Measurements from ENCODE around the gene ARNT2. TPM values are rescaled to one million over a fixed set of nuclear protein-coding genes. Genes with fewer than 3 reads are reported as not detected.

The ARNT2 gene
- total and polyA plus RNA-seq, 8 donors, result 0.58 to 27.4 (median 1.6) TPM

DNA sequence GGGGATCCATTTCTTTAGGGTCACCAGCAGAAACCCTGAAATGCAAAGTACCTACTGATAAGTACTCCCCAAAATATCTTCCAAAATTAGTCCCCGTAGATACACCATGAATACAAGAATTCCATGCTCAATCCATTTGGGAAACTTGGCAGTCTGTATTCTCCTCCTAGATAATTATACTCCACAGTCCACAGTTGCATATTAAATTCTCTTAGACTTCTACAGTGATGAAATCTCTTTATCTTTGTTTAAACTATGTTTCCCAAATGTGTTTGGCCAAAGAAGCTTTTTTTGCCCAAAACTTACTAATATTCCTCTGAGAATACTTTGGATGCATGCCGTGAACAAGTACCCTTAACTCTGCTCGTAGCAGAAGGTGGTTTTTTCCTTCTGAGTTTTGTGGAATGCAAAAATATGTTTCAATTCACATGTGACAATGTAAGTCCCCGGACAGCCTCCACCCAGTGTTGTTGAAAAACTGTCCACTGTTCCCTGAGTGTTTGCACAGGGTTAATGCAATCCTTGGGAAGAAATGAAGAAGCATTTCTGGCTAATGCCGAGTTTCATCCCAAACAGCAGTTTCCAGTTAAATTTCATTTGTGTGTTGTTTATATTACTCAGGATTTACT, 126.7 kb downstream of the ARNT2 start:
- H3K27me3 ChIP-seq, result no peaks in the 10 kb centered on the region
- H3K36me3 ChIP-seq, result no peaks in the 10 kb centered on the region
- peaks cover 0 to 6% (median 0%) of the 10 kb centered on the region in 4 donors for H3K9me3 ChIP-seq
- intact Hi-C loops (cut with DNase I; ENCODE audit: low total_unique reads), result no loop called here
- TF ChIP-seq POLR2A (IDR thresholded peaks at IDR 0.05) (no peak), EP300 (IDR thresholded peaks at IDR 0.05) (no peak), POLR2AphosphoS5 (IDR thresholded peaks at IDR 0.05) (no peak)
- TF ChIP-seq, protein P1, sequence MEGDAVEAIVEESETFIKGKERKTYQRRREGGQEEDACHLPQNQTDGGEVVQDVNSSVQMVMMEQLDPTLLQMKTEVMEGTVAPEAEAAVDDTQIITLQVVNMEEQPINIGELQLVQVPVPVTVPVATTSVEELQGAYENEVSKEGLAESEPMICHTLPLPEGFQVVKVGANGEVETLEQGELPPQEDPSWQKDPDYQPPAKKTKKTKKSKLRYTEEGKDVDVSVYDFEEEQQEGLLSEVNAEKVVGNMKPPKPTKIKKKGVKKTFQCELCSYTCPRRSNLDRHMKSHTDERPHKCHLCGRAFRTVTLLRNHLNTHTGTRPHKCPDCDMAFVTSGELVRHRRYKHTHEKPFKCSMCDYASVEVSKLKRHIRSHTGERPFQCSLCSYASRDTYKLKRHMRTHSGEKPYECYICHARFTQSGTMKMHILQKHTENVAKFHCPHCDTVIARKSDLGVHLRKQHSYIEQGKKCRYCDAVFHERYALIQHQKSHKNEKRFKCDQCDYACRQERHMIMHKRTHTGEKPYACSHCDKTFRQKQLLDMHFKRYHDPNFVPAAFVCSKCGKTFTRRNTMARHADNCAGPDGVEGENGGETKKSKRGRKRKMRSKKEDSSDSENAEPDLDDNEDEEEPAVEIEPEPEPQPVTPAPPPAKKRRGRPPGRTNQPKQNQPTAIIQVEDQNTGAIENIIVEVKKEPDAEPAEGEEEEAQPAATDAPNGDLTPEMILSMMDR (IDR thresholded peaks at IDR 0.05), result no peak
- peaks cover 0 to 12% (median 6%) of the 10 kb centered on the region in 4 donors for H3K4me1 ChIP-seq
- no peak overlapping the region for H3K27ac ChIP-seq
- no peak for DNase-seq
- WGBS, 5 donors, result 62 to 77% (median 69%) methylated on average over 5 of the region's 5 CpGs
- no peak overlapping the region for H3K4me3 ChIP-seq

- no peaks in the 10 kb centered on the region for H3K27me3 ChIP-seq
- DNase-seq, result peak in 1 of 2 donors; percentile 19
- no peak overlapping the region for H3K27ac ChIP-seq
- H3K4me3 ChIP-seq, result no peak overlapping the region
- WGBS, 5 donors, result 26 to 61% (median 59%) methylated on average over 3 of the region's 3 CpGs
- intact Hi-C loops (cut with DNase I; ENCODE audit: low total_unique reads), result no loop called here
- no peaks in the 10 kb centered on the region for H3K36me3 ChIP-seq
- peaks cover 0 to 12% (median 6%) of the 10 kb centered on the region in 4 donors for H3K4me1 ChIP-seq
- H3K9me3 ChIP-seq, result peaks cover 0 to 6% (median 0%) of the 10 kb centered on the region in 4 donors
- no peak for TF ChIP-seq POLR2A (IDR thresholded peaks at IDR 0.05)
- no peak for TF ChIP-seq EP300 (IDR thresholded peaks at IDR 0.05)
Observed at GRCh38 chr15:80531388-80531787, 127.2 kb downstream of the ARNT2 start.

DNA sequence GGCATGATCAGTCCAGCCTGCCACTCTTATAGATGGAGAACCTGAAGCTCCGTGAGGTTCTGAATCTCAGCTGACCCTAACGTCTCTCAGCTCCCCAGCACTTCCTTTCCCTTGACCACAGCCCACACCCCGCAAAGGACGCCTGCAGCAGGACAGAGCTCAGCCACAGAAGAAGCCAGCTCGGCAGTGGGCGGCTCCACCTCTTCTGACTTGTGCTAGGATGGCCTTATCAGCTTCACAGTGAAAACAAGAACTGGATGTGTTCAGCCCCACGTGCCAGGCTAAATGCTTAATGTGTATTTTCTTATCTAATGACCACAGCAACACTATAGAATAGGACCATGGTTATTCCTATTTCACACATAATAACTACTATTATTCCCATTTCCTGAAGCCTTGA, 127.6 kb downstream of the ARNT2 start:
- no peak overlapping the region for H3K27ac ChIP-seq

GRCh38 chr15:80533790-80534333, 129.7 kb downstream of the ARNT2 start:
- Histone ChIP-seq H3K4me3 (no peak overlapping the region), H3K9me3 (peaks cover 0 to 6% (median 0%) of the 10 kb centered on the region in 4 donors), H3K4me1 (peaks cover 0 to 12% (median 6%) of the 10 kb centered on the region in 4 donors), H3K27ac (no peak overlapping the region), H3K36me3 (no peaks in the 10 kb centered on the region), H3K27me3 (no peaks in the 10 kb centered on the region)
- WGBS, 5 donors, result 82 to 90% (median 88%) methylated on average over 4 of the region's 4 CpGs
- TF ChIP-seq POLR2AphosphoS5 (IDR thresholded peaks at IDR 0.05), result no peak
- TF ChIP-seq, protein P1 (IDR thresholded peaks at IDR 0.05), result no peak
- no peak for TF ChIP-seq EP300 (IDR thresholded peaks at IDR 0.05)
- TF ChIP-seq POLR2A (IDR thresholded peaks at IDR 0.05), result no peak
- no peak for DNase-seq
- intact Hi-C loops (cut with DNase I; ENCODE audit: low total_unique reads), result no loop called here

More for the DNA sequence above, 127.6 kb downstream of the ARNT2 start:
- peak; percentile 30 to 63 for DNase-seq
- TF ChIP-seq POLR2A (IDR thresholded peaks at IDR 0.05), result no peak
- no peak for TF ChIP-seq POLR2AphosphoS5 (IDR thresholded peaks at IDR 0.05)
- TF ChIP-seq, protein P1 (IDR thresholded peaks at IDR 0.05), result no peak
- TF ChIP-seq EP300 (IDR thresholded peaks at IDR 0.05), result no peak
- H3K36me3 ChIP-seq, result no peaks in the 10 kb centered on the region
- 20 to 33% (median 28%) methylated on average over 7 of the region's 7 CpGs for WGBS, 5 donors
- intact Hi-C loops (cut with DNase I; ENCODE audit: low total_unique reads), result no loop called here
- no peaks in the 10 kb centered on the region for H3K27me3 ChIP-seq
- peaks cover 0 to 6% (median 0%) of the 10 kb centered on the region in 4 donors for H3K9me3 ChIP-seq
- no peak overlapping the region for H3K4me3 ChIP-seq
- H3K4me1 ChIP-seq, result peaks cover 0 to 12% (median 6%) of the 10 kb centered on the region in 4 donors

GRCh38 chr15:80536231-80536630, 132.0 kb downstream of the ARNT2 start:
- no peak for TF ChIP-seq POLR2AphosphoS5 (IDR thresholded peaks at IDR 0.05)
- TF ChIP-seq, protein P1 (IDR thresholded peaks at IDR 0.05), result no peak
- no peak for TF ChIP-seq EP300 (IDR thresholded peaks at IDR 0.05)
- no peak for TF ChIP-seq POLR2A (IDR thresholded peaks at IDR 0.05)
- no peaks in the 10 kb centered on the region for H3K36me3 ChIP-seq
- peaks cover 0 to 6% (median 0%) of the 10 kb centered on the region in 4 donors for H3K9me3 ChIP-seq
- H3K27ac ChIP-seq, result no peak overlapping the region
- DNase-seq, result peak in 1 of 2 donors; percentile 57
- 34 to 59% (median 54%) methylated on average over 5 of the region's 5 CpGs for WGBS, 5 donors
- H3K27me3 ChIP-seq, result no peaks in the 10 kb centered on the region
- H3K4me3 ChIP-seq, result no peak overlapping the region
- H3K4me1 ChIP-seq, result peaks cover 0 to 8% (median 6%) of the 10 kb centered on the region in 4 donors
- intact Hi-C loops (cut with DNase I; ENCODE audit: low total_unique reads), result no loop called here
